CD4-positive, alpha-beta memory T cell (primary cell): ENCODE results near the gene ZNF692. TPM values are rescaled to one million over a fixed set of nuclear protein-coding genes. Genes with fewer than 3 reads are reported as not detected.

Experiments used
- CTCF ChIA-PET: fragments of 350-600 bp; sonication (Branson Sonifier 250); formaldehyde crosslinking; loops from one replicate; lab custom pipeline; 2021; ENCODE audit warnings: inconsistent platforms; ENCODE audit not compliant: partially characterized antibody; lab: Charles Lee
- POLR2A ChIA-PET: fragments of 350-600 bp; sonication (Branson Sonifier 250); formaldehyde crosslinking; loops from one replicate; lab custom pipeline; 2021; ENCODE audit not compliant: partially characterized antibody; lab: Charles Lee
- DNase-seq, 5 donors: peaks; one replicate each; pipeline versions ENCODE4 v3.0.0 to v3.0.0-alpha.2; 2020 to 2022; ENCODE audit warnings: mixed read lengths in 1 of 5
- H3K27ac ChIP-seq: one replicate; pipeline ENCODE4 v1.7.0; 2013; ENCODE audit warnings: low read depth, low read length
- H3K27me3 ChIP-seq: 2 replicates; pipeline ENCODE4 v1.7.0; 2013; ENCODE audit warnings: mild to moderate bottlenecking, low read length, moderate library complexity; ENCODE audit not compliant: insufficient read depth
- H3K36me3 ChIP-seq: 2 replicates; pipeline ENCODE4 v1.7.0; 2013; ENCODE audit warnings: mild to moderate bottlenecking, low read length, moderate library complexity; ENCODE audit not compliant: insufficient read depth
- H3K4me1 ChIP-seq: 2 replicates; pipeline ENCODE4 v1.7.0; 2013; ENCODE audit warnings: mild to moderate bottlenecking, low read length, moderate library complexity; ENCODE audit not compliant: insufficient read depth
- H3K4me3 ChIP-seq, 2 donors: one replicate each; pipeline ENCODE4 v1.7.0; 2013; ENCODE audit warnings: low read length in 2 of 2, mild to moderate bottlenecking in 1 of 2
- H3K9me3 ChIP-seq, 2 donors: one replicate each; pipeline ENCODE4 v1.7.0; 2013; ENCODE audit warnings: low read length in 2 of 2, control low read depth in 1 of 2; ENCODE audit not compliant: control insufficient read depth in 1 of 2
- H3K27ac Mint-ChIP-seq, 7 donors: one replicate each; pipeline ENCODE4 v1.8.0; 2020 to 2021; ENCODE audit warnings: mixed read lengths in 7 of 7, mild to moderate bottlenecking in 6 of 7, inconsistent platforms in 3 of 7, moderate library complexity in 3 of 7
- H3K27me3 Mint-ChIP-seq, 2 donors: one replicate each; pipeline ENCODE4 v1.8.0; 2020 to 2021; ENCODE audit warnings: mixed read lengths in 2 of 2
- H3K36me3 Mint-ChIP-seq, 2 donors: one replicate each; pipeline ENCODE4 v1.8.0; 2020 to 2021; ENCODE audit warnings: mixed read lengths in 2 of 2, inconsistent platforms in 1 of 2, mild to moderate bottlenecking in 1 of 2
- H3K4me1 Mint-ChIP-seq, 4 donors: one replicate each; pipeline ENCODE4 v1.8.0; 2020 to 2021; ENCODE audit warnings: mixed read lengths in 4 of 4, mild to moderate bottlenecking in 1 of 4
- H3K4me3 Mint-ChIP-seq, 8 donors: one replicate each; pipeline ENCODE4 v1.8.0; 2020 to 2021; ENCODE audit warnings: mixed read lengths in 8 of 8, mild to moderate bottlenecking in 7 of 8, moderate library complexity in 6 of 8, inconsistent platforms in 3 of 8
- H3K9me3 Mint-ChIP-seq, 8 donors: one replicate each; pipeline ENCODE4 v1.8.0; 2020 to 2021; ENCODE audit warnings: mixed read lengths in 8 of 8, mild to moderate bottlenecking in 5 of 8, inconsistent platforms in 3 of 8, moderate library complexity in 1 of 8
- intact Hi-C: fragments of 100-400 bp; cut with micrococcal nuclease; formaldehyde crosslinking; loops from one replicate; pipeline ENCODE4 v1.15.1; 2023
- polyA plus RNA-seq, 2 donors: library from polyadenylated mRNA; unstranded; fragments of 300-500 nt; fragmentation: Illumina TruSeq; gene quantifications; one replicate each; pipeline ENCODE4 v1.2.3, GENCODE V29; 2021
- total RNA-seq, 2 experiments: library from RNA; stranded (reverse); gene quantifications; one replicate each; pipeline ENCODE4 v1.2.3, GENCODE V29; 2021

ZNF692 gene
- total RNA-seq, result 10 to 100 TPM; 70.8 to 74.8 TPM
- polyA plus RNA-seq, result 10 to 100 TPM; 10.9 to 13.0 TPM

GRCh38 chr1:248858891-248859889 lies at the start of gene ZNF692:
Gene ZNF692, minus strand, starts transcription at chr1:248859085. Its CDS starts 776 bp downstream, at chr1:248858309.
- peak within 1 kb of the TSS; percentile 66 to 81 for H3K4me3 ChIP-seq
- CTCF ChIA-PET, result interaction anchor here (0.7 to 3.3 kb wide), 9 partner anchors 12 to 54 kb away, joined by 3 to 54 read pairs (median 6); partner anchors contain the start of genes SH3BP5L and ZNF672

GRCh38 chr1:248906753-248907661 lies 48.1 kb upstream of the ZNF692 start:
- DNase-seq, result no peak
- H3K27me3 Mint-ChIP-seq, result no peaks in the 10 kb centered on the region
- peak overlapping the region; percentile 92 to 99 (median 98) for H3K27ac Mint-ChIP-seq
- POLR2A ChIA-PET, result interaction anchor here (0.6 to 2.0 kb wide), 4 partner anchors 33 to 80 kb away, joined by 3 to 28 read pairs (median 10); partner anchors contain the start of genes SH3BP5L, ZNF672 and ZNF692
- Histone ChIP-seq H3K27ac (peak overlapping the region; percentile 59), H3K4me3 (peak overlapping the region; percentile 3 to 33), H3K27me3 (no peaks in the 10 kb centered on the region), H3K9me3 (no peaks in the 10 kb centered on the region), H3K36me3 (no peaks in the 10 kb centered on the region), H3K4me1 (peaks cover 28% of the 10 kb centered on the region)
- peaks cover 26 to 59% (median 35%) of the 10 kb centered on the region in 4 donors for H3K4me1 Mint-ChIP-seq
- peaks cover 0 to 11% of the 10 kb centered on the region in 2 donors for H3K36me3 Mint-ChIP-seq
- intact Hi-C loops, result loop anchor here (1.0 kb wide), 4 partner anchors 33 to 81 kb away; partner anchors contain the start of genes ZNF672 and ZNF692
- CTCF ChIA-PET, result interaction anchor here (0.7 to 1.4 kb wide), 2 partner anchors 19 to 81 kb away, joined by 3 to 4 read pairs; partner anchors contain the start of gene SH3BP5L
- peak overlapping the region; percentile 88 to 98 (median 96) for H3K4me3 Mint-ChIP-seq
- no peaks in the 10 kb centered on the region for H3K9me3 Mint-ChIP-seq

More at GRCh38 chr1:248858891-248859889, at the start of gene ZNF692:
- Mint-ChIP-seq H3K36me3 (peaks cover 4 to 5% of the 10 kb centered on the region in 2 donors), H3K4me1 (peaks cover 38 to 63% (median 45%) of the 10 kb centered on the region in 4 donors), H3K27ac (peak within 1 kb of the TSS; percentile 88 to 98 (median 97)), H3K9me3 (peaks cover 0 to 1% (median 0%) of the 10 kb centered on the region in 8 donors), H3K27me3 (no peaks in the 10 kb centered on the region), H3K4me3 (peak within 1 kb of the TSS; percentile 84 to 93 (median 89))
- intact Hi-C loops, result loop anchor here (1.0 kb wide), 4 partner anchors 14 to 47 kb away; partner anchors contain the start of genes PGBD2 and ZNF672
- DNase-seq, result peak; percentile 97 to 98 (median 97)
- no peaks in the 10 kb centered on the region for H3K9me3 ChIP-seq
- H3K27me3 ChIP-seq, result no peaks in the 10 kb centered on the region
- peak within 1 kb of the TSS; percentile 58 for H3K27ac ChIP-seq
- POLR2A ChIA-PET, result interaction anchor here (1.0 to 9.6 kb wide), 9 partner anchors 8 to 47 kb away, joined by 3 to 210 read pairs (median 8); partner anchors contain the start of genes PGBD2, SH3BP5L and ZNF672
- H3K4me1 ChIP-seq, result peaks cover 58% of the 10 kb centered on the region
- no peaks in the 10 kb centered on the region for H3K36me3 ChIP-seq

GRCh38 chr1:248906009-248906752 lies 47.3 kb upstream of the ZNF692 start, which contains the start of gene PGBD2:
Gene PGBD2, plus strand, starts transcription at chr1:248906235. Its CDS starts 7,628 bp downstream, at chr1:248913863.
- Mint-ChIP-seq H3K4me3 (peak within 1 kb of the TSS; percentile 96 to 98 (median 98)), H3K36me3 (peaks cover 0 to 11% of the 10 kb centered on the region in 2 donors), H3K27me3 (peaks cover 0 to 2% of the 10 kb centered on the region in 2 donors), H3K4me1 (peaks cover 26 to 59% (median 35%) of the 10 kb centered on the region in 4 donors), H3K9me3 (no peaks in the 10 kb centered on the region), H3K27ac (peak within 1 kb of the TSS; percentile 92 to 99 (median 99))
- DNase-seq, result peak; percentile 90 to 93 (median 92)
- Histone ChIP-seq H3K4me1 (peaks cover 28% of the 10 kb centered on the region), H3K27me3 (no peaks in the 10 kb centered on the region), H3K9me3 (no peaks in the 10 kb centered on the region), H3K4me3 (peak within 1 kb of the TSS; percentile 45 to 80), H3K27ac (peak within 1 kb of the TSS; percentile 77), H3K36me3 (no peaks in the 10 kb centered on the region)
- ChIA-PET CTCF (interaction anchor here (0.7 to 1.4 kb wide), 5 partner anchors 20 to 80 kb away, joined by 3 to 5 read pairs (median 4); partner anchors contain the start of genes SH3BP5L and ZNF692), POLR2A (interaction anchor here (0.6 to 2.0 kb wide), 6 partner anchors 32 to 79 kb away, joined by 3 to 28 read pairs (median 10); partner anchors contain the start of genes SH3BP5L, ZNF672 and ZNF692)
- intact Hi-C loops, result loop anchor here (1.0 kb wide), 4 partner anchors 32 to 80 kb away; partner anchors contain the start of genes ZNF672 and ZNF692

- H3K27me3 ChIP-seq, result no peaks in the 10 kb centered on the region
- no peaks in the 10 kb centered on the region for H3K9me3 Mint-ChIP-seq
- intact Hi-C loops, result loop anchor here (1.0 kb wide), 4 partner anchors 31 to 79 kb away; partner anchors contain the start of genes ZNF672 and ZNF692
- ChIA-PET POLR2A (interaction anchor here (1.2 to 2.0 kb wide), 4 partner anchors 32 to 79 kb away, joined by 9 to 28 read pairs (median 12); partner anchors contain the start of genes SH3BP5L, ZNF672 and ZNF692), CTCF (interaction anchor here (0.7 to 1.4 kb wide), 4 partner anchors 21 to 80 kb away, joined by 3 to 5 read pairs (median 4); partner anchors contain the start of genes SH3BP5L and ZNF692)
- peak overlapping the region; percentile 83 to 98 (median 98) for H3K4me3 Mint-ChIP-seq
- peak overlapping the region; percentile 77 for H3K27ac ChIP-seq
- peak overlapping the region; percentile 45 to 80 for H3K4me3 ChIP-seq
- peaks cover 0 to 11% of the 10 kb centered on the region in 2 donors for H3K36me3 Mint-ChIP-seq
- H3K27me3 Mint-ChIP-seq, result peaks cover under 1 to 2% of the 10 kb centered on the region in 2 donors
- DNase-seq, result no peak
- no peaks in the 10 kb centered on the region for H3K36me3 ChIP-seq
- H3K9me3 ChIP-seq, result no peaks in the 10 kb centered on the region
- H3K4me1 Mint-ChIP-seq, result peaks cover 26 to 59% (median 35%) of the 10 kb centered on the region in 4 donors
- peak overlapping the region; percentile 72 to 99 (median 98) for H3K27ac Mint-ChIP-seq
- peaks cover 28% of the 10 kb centered on the region for H3K4me1 ChIP-seq
These were observed 46.8 kb upstream of the ZNF692 start for GRCh38 chr1:248905662-248906008.

GRCh38 chr1:248904437-248905216 lies 45.7 kb upstream of the ZNF692 start:
- POLR2A ChIA-PET, result interaction anchor here (1.0 to 1.5 kb wide), 2 partner anchors 31 to 45 kb away, joined by 3 to 10 read pairs; no protein-coding TSS in a partner anchor
- CTCF ChIA-PET, result interaction anchor here (0.6 to 0.9 kb wide), 3 partner anchors 45 to 79 kb away, joined by 3 to 4 read pairs (median 3); partner anchors contain the start of genes SH3BP5L and ZNF692
- H3K4me3 Mint-ChIP-seq, result peak overlapping the region in 1 of 8 donors; percentile 98
- no peak for DNase-seq
- peaks cover 0 to 1% (median 0%) of the 10 kb centered on the region in 8 donors for H3K9me3 Mint-ChIP-seq
- H3K4me1 Mint-ChIP-seq, result peaks cover 23 to 49% (median 32%) of the 10 kb centered on the region in 4 donors
- no peaks in the 10 kb centered on the region for H3K27me3 ChIP-seq
- H3K4me3 ChIP-seq, result no peak overlapping the region
- peaks cover 0 to 9% of the 10 kb centered on the region in 2 donors for H3K36me3 Mint-ChIP-seq
- H3K36me3 ChIP-seq, result no peaks in the 10 kb centered on the region
- peaks cover 2 to 4% of the 10 kb centered on the region in 2 donors for H3K27me3 Mint-ChIP-seq
- intact Hi-C loops, result no loop called here
- peak overlapping the region in 5 of 7 donors; percentile 51 to 99 (median 91) for H3K27ac Mint-ChIP-seq
- H3K27ac ChIP-seq, result no peak overlapping the region
- H3K4me1 ChIP-seq, result peaks cover 28% of the 10 kb centered on the region
- H3K9me3 ChIP-seq, result no peaks in the 10 kb centered on the region
